ENCODE data around the gene AMPD3.

GRCh38 chr11:10473371-10473770, 18.3 kb downstream of the AMPD3 start:
- TF ChIP-seq CTCF (IDR thresholded peaks at IDR 0.05 in 8 of 11, conservative IDR thresholded peaks at IDR 0.05 in 3 of 11), result no peak
- TF ChIP-seq POLR2A (IDR thresholded peaks at IDR 0.05), result no peak
- TF ChIP-seq POLR2AphosphoS5 (IDR thresholded peaks at IDR 0.05), result no peak
